HG03432 (cell line): ENCODE measurements around the gene LPAR2.
A peak's percentile ranks its signal among the peaks of the same experiment; 100 is the strongest.
"Not testable (repeated sequence)": the region's sequence is repeated elsewhere in the genome, so short reads cannot be mapped to it uniquely, and the experiment has no call there.

Experiments
- ATAC-seq: cut with Tn5 transposase; IDR thresholded peaks from one replicate; pipeline ENCODE4 v1.9.1; 2021; ENCODE audit warnings: mild to moderate bottlenecking, moderate library complexity; ENCODE audit not compliant: unreplicated experiment

Gene LPAR2

GRCh38 chr19:19627621-19628500, at the start of gene LPAR2:
TSS of gene LPAR2 (minus strand) at chr19:19628220. CDS start at chr19:19627275, 945 bp downstream.
- peak; percentile 72 for ATAC-seq

DNA sequence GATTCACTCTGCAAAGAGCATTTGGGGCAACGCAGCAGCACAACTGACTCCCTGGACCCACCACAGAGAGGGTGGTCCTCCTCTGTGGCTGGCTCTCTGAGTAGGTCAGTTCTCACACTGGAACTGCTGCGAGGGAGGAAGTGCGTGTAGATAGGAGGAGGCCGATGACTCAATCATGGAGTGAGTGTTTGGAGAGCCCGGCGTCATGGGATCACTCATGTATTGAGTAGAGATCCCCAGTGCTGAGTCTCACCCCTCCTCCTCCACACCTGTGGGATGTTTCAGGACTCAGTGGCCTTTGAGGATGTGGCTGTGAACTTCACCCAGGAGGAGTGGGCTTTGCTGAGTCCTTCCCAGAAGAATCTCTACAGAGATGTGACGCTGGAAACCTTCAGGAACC, 49.6 kb upstream of the LPAR2 start:
- ATAC-seq = no peak

DNA sequence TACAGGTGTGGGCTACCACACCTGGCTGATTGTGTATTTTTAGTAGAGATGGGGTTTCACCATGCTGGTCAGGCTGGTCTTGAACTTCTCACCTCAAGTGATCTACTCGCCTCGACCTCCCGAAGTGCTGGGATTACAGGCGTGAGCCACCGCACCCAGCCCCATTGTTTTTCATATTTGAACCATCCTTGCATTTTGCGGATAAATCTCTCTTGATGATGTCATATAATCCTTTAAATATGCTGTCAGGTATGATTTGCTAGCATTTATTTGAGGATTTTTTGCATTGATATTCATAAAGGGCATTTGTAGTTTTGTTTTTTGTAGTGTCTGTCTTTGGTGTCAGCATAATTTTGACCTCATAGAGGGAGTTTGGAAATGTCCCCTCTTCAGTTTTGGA, 46.3 kb upstream of the LPAR2 start:
- no peak for ATAC-seq

GRCh38 chr19:19672816-19673215, 44.8 kb upstream of the LPAR2 start:
- no peak for ATAC-seq

- ATAC-seq = no peak
Measured at GRCh38 chr19:19670070-19670551, 42.1 kb upstream of the LPAR2 start.

GRCh38 chr19:19668230-19669012, 40.4 kb upstream of the LPAR2 start, which contains the start of gene ZNF101:
TSS of gene ZNF101 (plus strand) at chr19:19668839. CDS start at chr19:19668964, 125 bp downstream.
- peak; percentile 69 for ATAC-seq

DNA sequence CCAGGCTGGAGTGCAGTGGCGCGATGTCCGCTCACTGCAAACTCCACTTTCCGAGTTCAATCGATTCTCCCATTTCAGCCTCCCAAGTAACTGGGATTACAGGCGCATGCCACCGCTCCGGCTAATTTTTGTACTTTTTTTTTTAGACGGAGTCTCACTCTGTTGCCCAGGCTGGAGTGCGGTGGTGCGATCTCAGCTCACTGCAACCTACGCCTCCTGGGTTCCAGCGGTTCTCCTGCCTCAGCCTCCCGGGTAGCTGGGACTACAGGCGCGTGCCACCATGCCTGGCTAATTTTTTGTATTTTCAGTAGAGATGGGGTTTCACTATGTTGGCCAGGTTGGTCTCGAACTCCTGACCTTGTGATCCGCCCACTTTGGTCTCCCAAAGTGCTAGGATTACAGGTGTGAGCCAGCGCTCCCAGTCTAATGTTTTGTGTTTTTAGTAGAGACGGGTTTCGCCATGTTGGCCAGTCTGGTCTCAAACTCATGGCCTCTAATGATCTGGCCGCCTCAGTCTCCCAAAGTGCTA, 37.5 kb upstream of the LPAR2 start:
- not testable (repeated sequence) for ATAC-seq

GRCh38 chr19:19663256-19664120, 35.5 kb upstream of the LPAR2 start, which contains the start of gene ATP13A1:
TSS of gene ATP13A1 (minus strand) at chr19:19663676. CDS start at chr19:19663666, 10 bp downstream.
- ATAC-seq = peak; percentile 79

DNA sequence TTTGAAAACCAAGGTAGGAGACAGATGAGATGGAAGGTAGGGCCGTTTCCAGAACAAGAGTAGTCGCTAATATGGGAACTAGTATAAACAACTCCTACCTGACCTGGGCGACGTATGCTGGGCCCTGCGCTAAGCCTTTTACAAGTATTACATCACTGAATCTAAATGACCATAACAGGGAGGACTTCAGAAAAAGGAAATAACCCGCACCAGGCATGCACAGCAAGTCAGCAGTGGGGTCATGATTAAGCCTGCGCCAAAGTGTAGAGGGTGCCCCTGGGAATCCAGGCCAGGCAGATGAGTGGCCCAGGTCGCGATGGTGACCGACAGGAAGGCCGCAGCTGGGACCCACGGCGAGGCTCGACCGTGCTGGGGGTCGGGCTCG, 34.8 kb upstream of the LPAR2 start:
- ATAC-seq = no peak

- ATAC-seq = no peak
Measured at GRCh38 chr19:19662344-19662743, 34.3 kb upstream of the LPAR2 start.

DNA sequence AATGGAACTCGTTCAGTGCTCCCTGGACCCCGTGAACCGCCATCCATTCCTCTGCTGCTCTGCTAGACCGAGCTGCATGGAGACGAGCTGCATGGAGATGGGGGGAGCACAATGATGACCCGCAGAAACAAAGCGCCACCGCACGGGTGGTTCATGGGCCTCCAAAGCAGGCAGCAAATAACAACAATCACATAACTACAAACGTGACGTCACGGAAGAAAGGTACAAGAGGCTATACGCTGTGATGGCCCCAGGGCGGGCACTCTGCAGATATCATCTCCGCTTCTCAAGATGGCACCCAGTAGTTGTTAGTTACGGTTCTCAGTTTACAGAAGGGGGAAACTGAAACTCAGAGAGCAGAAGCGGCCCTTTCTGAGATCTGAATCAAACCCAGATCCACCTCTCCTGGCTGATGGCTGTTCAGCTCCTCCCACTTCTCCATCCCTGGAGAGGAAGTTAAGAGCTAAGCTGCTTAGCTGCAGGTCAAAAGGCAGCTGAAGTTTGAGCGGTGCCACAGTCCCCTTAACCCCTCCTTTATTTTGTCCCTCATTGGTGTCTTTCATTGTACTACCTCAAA, 33.7 kb upstream of the LPAR2 start:
- ATAC-seq = peak; percentile 34

- ATAC-seq = no peak
Measured at GRCh38 chr19:19661141-19661674, 33.2 kb upstream of the LPAR2 start.

DNA sequence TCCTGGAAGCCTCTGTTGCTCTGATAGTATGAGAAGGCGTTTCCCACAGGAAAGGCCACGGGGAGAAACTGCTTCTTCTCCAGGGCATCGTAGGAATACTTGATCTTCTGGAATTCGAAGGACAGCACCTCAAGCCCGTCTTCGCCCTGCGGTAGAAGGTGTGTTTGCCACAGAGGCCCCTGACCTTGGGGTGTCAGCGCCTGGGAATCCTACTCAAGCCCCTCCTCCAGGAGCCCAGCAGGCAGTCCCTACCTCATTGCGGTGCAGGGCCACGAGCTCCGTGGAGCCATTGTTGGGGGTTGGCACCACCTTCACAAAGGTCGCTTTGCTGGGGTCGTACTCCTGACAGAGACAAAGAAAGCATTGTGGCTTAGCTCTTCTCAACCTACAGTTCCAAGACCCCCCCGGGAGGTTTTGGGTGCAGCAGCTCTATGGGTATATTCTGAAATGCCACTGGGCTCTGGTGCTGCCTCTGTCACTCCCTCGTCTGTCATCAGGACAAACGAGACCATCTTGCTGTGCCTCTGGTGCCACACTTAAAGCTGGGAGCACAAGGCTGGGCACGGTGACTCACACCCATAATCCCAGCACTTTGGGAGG, 31.7 kb upstream of the LPAR2 start:
- ATAC-seq = no peak

DNA sequence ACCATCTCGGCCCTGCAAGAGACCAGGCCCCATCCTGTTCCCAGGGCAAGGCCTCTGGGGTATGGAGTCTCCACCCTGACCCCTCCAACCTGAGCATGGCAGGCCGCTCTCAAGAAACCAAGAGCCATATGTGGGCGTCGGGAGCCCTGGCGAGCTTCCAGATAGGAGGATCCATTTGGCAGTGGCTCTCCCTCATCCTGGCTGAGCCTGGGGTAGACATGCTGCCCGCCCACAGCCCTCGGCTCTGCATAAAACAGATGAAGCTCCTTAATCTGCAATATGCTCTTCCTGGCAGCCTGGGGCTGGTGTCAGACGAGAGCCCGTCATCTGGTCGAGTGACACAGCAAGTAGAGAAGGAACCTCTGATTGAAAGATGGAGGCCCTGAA, 29.4 kb upstream of the LPAR2 start:
- no peak for ATAC-seq

- ATAC-seq = no peak
Measured at GRCh38 chr19:19656451-19657396, 28.7 kb upstream of the LPAR2 start.

DNA sequence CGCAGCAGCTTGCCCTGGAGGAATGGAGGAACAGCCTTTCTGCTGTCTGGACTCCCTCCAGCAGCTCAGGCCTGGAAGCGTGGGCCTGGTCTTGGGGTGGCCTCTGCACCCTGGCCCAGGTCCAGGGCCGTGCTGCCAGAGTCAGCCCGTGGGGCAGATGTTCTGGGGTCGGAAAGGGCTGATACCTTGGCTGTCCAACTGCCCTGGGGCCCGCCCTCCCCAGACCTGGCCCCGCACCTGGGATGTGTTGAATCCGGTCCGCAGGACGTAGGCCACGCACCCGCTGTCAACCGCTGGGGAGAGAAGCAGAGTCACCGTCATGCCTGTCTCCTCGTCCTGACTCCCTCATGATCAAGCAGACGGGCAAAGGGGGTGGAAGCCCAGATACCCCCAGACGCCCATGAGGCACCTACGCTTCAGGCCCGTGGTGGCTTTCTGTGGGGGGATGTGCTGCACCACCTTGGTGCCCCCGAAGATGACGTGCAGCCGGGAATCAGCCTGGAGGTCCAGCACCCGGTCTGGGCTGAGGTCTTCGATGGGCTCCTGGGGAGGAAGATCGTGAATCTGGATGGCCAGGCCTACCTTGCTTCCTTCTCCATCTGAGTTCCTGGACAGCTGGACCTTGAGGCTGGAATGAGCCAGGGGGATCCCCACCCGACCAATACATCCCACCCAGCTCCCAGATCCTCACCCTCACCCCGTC, 27.8 kb upstream of the LPAR2 start:
- no peak for ATAC-seq

- no peak for ATAC-seq
Measured at GRCh38 chr19:19655051-19655594, 27.1 kb upstream of the LPAR2 start.
